IMR-90 (cell line): ENCODE measurements around the gene TIAM2.

Experiments
- BHLHE40 ChIP-seq: fragments of 150-350 bp; IDR thresholded peaks from 2 replicates; pipeline ENCODE4 v1.6.1; 2016; ENCODE audit warnings: mild to moderate bottlenecking, low read depth, low read length
- CTCF ChIP-seq: conservative IDR thresholded peaks from 2 replicates; pipeline ENCODE4 v1.5.1; 2012; ENCODE audit warnings: mild to moderate bottlenecking, low read depth, low read length, improper control_type of control experiment
- MAFK ChIP-seq: IDR thresholded peaks from 2 replicates; pipeline ENCODE4 v1.6.1; 2012; ENCODE audit warnings: low read depth, low read length, improper control_type of control experiment
- MAZ ChIP-seq: IDR thresholded peaks from 2 replicates; pipeline ENCODE4 v1.6.1; 2012; ENCODE audit warnings: low read depth, mild to moderate bottlenecking, low read length, improper control_type of control experiment, moderate library complexity, borderline replicate concordance
- MXI1 ChIP-seq: IDR thresholded peaks from 2 replicates; pipeline ENCODE4 v1.6.1; 2012; ENCODE audit warnings: low read depth, mild to moderate bottlenecking, low read length, moderate library complexity, borderline replicate concordance
- NFE2L2 ChIP-seq: fragments of 150-350 bp; IDR thresholded peaks from 2 replicates; pipeline ENCODE4 v1.6.1; 2016; ENCODE audit warnings: low read depth, mild to moderate bottlenecking, low read length
- POLR2A ChIP-seq: IDR thresholded peaks from 2 replicates; pipeline ENCODE4 v1.6.1; 2012; ENCODE audit warnings: mild to moderate bottlenecking, low read depth, low read length
- RAD21 ChIP-seq: IDR thresholded peaks from 2 replicates; pipeline ENCODE4 v1.6.1; 2012; ENCODE audit warnings: low read length, improper control_type of control experiment
- SMC3 ChIP-seq: fragments of 150-350 bp; IDR thresholded peaks from 2 replicates; pipeline ENCODE4 v1.6.1; 2016; ENCODE audit warnings: low read depth, mild to moderate bottlenecking, antibody characterized with exemption, low read length, moderate library complexity
- USF2 ChIP-seq: fragments of 150-350 bp; IDR thresholded peaks from 2 replicates; pipeline ENCODE4 v1.6.1; 2017; ENCODE audit warnings: mild to moderate bottlenecking, antibody characterized with exemption, low read length, low read depth
- TF ChIP-seq, protein P1 (sequence below): fragments of 150-350 bp; IDR thresholded peaks from 2 replicates; pipeline ENCODE4 v1.6.1; 2016; ENCODE audit warnings: low read depth, mild to moderate bottlenecking, low read length, moderate library complexity, borderline replicate concordance

GRCh38 chr6:155263373-155264063, 268.4 kb downstream of the TIAM2 start, which contains the start of gene CLDN20:
- TF ChIP-seq CTCF (no peak), MAFK (no peak), RAD21 (no peak), BHLHE40 (no peak), NFE2L2 (no peak), SMC3 (no peak), MAZ (no peak), POLR2A (no peak), USF2 (no peak), MXI1 (no peak)
- TF ChIP-seq, protein P1, sequence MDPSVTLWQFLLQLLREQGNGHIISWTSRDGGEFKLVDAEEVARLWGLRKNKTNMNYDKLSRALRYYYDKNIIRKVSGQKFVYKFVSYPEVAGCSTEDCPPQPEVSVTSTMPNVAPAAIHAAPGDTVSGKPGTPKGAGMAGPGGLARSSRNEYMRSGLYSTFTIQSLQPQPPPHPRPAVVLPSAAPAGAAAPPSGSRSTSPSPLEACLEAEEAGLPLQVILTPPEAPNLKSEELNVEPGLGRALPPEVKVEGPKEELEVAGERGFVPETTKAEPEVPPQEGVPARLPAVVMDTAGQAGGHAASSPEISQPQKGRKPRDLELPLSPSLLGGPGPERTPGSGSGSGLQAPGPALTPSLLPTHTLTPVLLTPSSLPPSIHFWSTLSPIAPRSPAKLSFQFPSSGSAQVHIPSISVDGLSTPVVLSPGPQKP = no peak
